HG03139 (cell line): ENCODE data around the gene TSPAN9.

Experiments
- ATAC-seq: cut with Tn5 transposase; IDR thresholded peaks from one replicate; pipeline ENCODE4 v1.9.1; 2021; ENCODE audit not compliant: unreplicated experiment

Gene TSPAN9

DNA sequence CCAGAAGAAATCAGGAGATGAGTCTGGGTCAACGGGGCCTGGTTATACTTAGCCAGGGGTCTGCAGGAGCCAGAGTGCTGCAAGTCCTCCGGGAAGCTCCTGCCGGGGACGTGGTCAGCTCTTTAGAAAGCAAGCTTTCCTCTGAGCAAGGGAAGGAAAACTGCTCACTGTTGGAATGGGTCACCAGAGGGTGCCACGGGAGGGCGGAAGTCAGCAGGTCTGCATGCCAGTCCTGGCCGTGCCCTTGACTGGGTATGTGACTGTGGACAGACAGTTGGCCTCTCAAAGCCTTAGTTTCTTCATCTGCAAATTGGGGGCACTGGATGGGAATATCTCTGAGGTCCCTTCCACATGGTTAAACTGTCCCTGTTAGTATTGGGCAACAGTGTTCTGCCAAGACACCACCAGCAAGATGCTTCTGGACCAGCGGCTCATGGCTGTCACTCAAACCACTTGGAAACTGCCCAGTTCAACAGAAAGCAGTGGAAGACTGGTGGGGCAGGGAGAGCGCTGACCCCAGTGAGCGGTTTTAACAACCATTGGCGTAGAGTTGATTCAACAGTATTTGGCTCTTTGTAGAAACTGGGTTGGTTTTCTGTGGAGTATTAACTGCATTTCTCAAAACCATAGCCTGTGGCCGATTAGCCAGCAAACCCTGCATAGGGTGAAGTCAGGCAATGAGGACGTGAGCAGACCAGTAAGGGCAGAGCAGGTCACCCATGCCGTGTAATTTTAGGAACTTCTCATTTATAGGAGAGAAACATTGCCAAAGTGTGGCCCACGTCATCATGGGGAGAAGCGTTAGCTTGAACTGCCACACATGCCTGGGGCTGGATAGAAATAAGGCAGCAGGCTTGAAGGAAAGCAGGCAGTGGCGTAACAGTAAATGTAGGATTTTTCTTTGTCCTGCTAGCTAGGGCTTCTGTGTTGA lies 249.9 kb downstream of the TSPAN9 start:
- ATAC-seq = no peak

- no peak for ATAC-seq
These were observed 250.9 kb downstream of the TSPAN9 start for GRCh38 chr12:3328081-3328480.

DNA sequence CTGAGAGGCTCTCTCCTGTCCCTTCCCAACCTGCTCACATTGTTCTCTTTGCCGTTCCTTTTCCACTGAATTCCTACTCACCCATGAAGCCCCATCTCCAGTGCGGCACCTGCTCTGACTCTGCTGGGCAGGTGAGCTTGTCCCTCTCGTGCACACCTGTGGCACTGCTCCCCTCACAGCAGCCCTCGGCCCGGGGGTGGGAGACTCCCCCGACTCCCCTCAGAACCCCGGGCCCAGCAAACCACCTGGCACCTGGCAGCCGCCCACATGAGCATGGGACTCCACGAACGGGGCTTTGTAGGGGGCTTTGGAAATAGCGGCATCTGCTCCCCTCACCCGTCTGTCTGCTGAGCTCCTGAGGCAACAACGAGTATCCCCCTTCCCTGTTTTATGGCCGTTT lies 251.4 kb downstream of the TSPAN9 start:
- ATAC-seq = no peak

DNA sequence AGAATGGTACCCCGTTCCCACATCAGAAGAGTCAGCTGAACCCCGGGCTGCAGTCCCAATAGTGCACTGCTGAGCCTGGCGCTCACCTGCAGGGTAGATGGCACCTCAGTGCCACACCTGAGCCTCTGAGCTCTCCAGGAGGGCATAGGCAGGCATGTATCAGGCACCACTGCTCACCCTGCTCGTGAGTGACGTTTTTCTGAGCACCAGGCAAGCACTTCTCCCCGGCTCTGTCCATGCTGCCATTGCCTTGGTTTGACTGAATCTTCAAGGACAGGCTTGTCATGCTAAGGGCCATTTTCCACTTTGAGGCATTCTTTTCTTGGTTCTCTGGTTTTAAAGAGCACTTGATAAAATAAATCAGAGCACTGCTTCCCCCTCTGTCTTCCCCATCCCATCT lies 252.2 kb downstream of the TSPAN9 start:
- no peak for ATAC-seq

GRCh38 chr12:3330976-3331510 lies 253.9 kb downstream of the TSPAN9 start:
- ATAC-seq = no peak

- no peak for ATAC-seq
These were observed 255.0 kb downstream of the TSPAN9 start for GRCh38 chr12:3332188-3332587.

- ATAC-seq = no peak
These were observed 256.4 kb downstream of the TSPAN9 start for GRCh38 chr12:3333583-3333982.

DNA sequence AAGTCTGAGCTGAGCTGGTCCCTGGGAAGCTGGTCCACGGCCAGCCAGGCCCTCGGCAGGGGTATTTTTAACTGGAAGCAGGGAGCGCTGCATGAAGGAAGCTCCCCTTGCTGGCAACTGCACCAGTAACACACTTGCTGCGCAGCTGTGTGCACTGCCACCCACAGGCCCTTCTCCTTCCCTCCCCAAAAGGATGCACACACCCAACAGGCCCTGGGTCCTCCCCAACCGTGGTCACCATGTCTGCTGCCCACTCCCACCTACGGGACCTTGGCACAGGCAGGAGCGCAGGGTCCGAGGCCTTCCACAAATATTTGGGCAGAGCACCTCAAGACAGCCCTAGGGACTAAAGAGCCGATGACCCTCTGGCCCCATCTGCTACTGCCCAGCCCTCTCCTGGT lies 256.8 kb downstream of the TSPAN9 start:
- no peak for ATAC-seq

DNA sequence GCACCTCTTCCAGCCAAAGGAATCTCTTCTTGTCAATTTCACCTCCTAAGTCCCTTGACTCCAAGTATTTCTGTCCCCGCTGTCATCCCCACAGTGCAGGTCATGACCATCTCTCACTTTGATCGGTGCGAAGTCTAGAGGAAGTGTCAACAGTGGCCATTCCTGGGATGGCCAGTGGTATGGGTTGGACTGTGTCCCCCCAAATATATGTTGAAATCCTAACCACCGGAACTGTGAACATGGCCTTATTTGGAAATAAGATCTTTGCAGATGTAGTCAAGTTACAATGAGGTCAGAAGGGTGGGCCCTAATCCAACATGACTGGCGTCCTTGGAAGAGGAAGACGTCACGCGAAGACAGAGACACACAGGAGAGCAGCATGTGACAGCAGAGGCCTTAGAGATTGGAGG lies 257.9 kb downstream of the TSPAN9 start:
- ATAC-seq = no peak
